GM12878 (cell line): ENCODE data around the gene KIAA2012. TPM values are rescaled to one million over a fixed set of nuclear protein-coding genes. Genes with fewer than 3 reads are reported as not detected.

Experiments used
- ATAC-seq: fragments of 200-7000 bp; cut with Tn5 transposase; 3 replicates; pipeline ENCODE4 v1.9.1; 2020; ENCODE audit warnings: mild to moderate bottlenecking, moderate library complexity
- BruUV-seq: library from RNA; stranded (reverse); fragments of 400-500 nt; replicated peaks from 2 replicates; lab custom pipeline; 2021; lab: Mats Ljungman, UMichigan
- CTCF ChIA-PET: fragments of 300-600 bp; sonication (Branson Sonifier 250); formaldehyde crosslinking; extraction: SDS; loops from one replicate; lab custom pipeline; 2021; ENCODE audit warnings: inconsistent platforms; lab: Yijun Ruan, JAX
- POLR2A ChIA-PET: fragments of 350-600 bp; formaldehyde crosslinking; extraction: SDS; loops from one replicate; lab custom pipeline; 2021; ENCODE audit warnings: inconsistent platforms; lab: Charles Lee
- RAD21 ChIA-PET: fragments of 300-600 bp; sonication (Branson Sonifier 250); formaldehyde crosslinking; loops from one replicate; lab custom pipeline; 2023; ENCODE audit warnings: antibody characterized with exemption; ENCODE audit not compliant: unreplicated experiment; lab: Charles Lee
- SMC1A ChIA-PET: fragments of 300-600 bp; sonication (Branson Sonifier 250); formaldehyde crosslinking; loops from one replicate; lab custom pipeline; 2023; ENCODE audit not compliant: unreplicated experiment, uncharacterized antibody; lab: Charles Lee
- DNase-seq: peaks from one replicate; pipeline ENCODE4 v3.0.0-alpha.2; 2011; ENCODE audit warnings: low read depth, low spot score
- FAIRE-seq: peaks from 3 replicates; lab custom pipeline; 2011; peaks lifted over from hg19 to GRCh38; lab: Jason Lieb, UNC
- H2AFZ ChIP-seq: 2 replicates; pipeline ENCODE4 v1.6.0; 2011; ENCODE audit warnings: low read depth, low read length, control low read depth; ENCODE audit not compliant: control insufficient read depth
- H3K27ac ChIP-seq: 2 replicates; pipeline ENCODE4 v1.5.1; 2011; ENCODE audit warnings: control low read depth; ENCODE audit not compliant: control insufficient read depth, insufficient read depth
- H3K27me3 ChIP-seq, 2 experiments: replicated peaks in 1 of 2; 2 replicates each; pipeline versions ENCODE4 v1.6.0 to v1.6.1; 2011; ENCODE audit warnings: low read length in 1 of 2; ENCODE audit not compliant: control insufficient read depth in 2 of 2, insufficient read depth in 2 of 2
- H3K36me3 ChIP-seq, 2 experiments: 2 replicates each; pipeline ENCODE4 v1.5.1; 2011; ENCODE audit warnings: low read length in 1 of 2; ENCODE audit not compliant: control insufficient read depth in 2 of 2, insufficient read depth in 2 of 2
- H3K4me1 ChIP-seq: 2 replicates; pipeline ENCODE4 v1.6.1; 2011; ENCODE audit warnings: mild to moderate bottlenecking, low read length, moderate library complexity, mixed read lengths; ENCODE audit not compliant: control insufficient read depth, insufficient read depth
- H3K4me2 ChIP-seq: 2 replicates; pipeline ENCODE4 v1.6.0; 2011; ENCODE audit warnings: control low read depth; ENCODE audit not compliant: control insufficient read depth, insufficient read depth
- H3K4me3 ChIP-seq: fragments of 200-600 bp; sonication (generic); 2 replicates; pipeline ENCODE4 v1.5.1; 2016
- H3K79me2 ChIP-seq: 2 replicates; pipeline ENCODE4 v1.6.0; 2011; ENCODE audit warnings: low read length; ENCODE audit not compliant: control insufficient read depth, insufficient read depth
- H3K9ac ChIP-seq: 2 replicates; pipeline ENCODE4 v1.8.0; 2011; ENCODE audit warnings: low read length, control low read depth, mixed read lengths; ENCODE audit not compliant: control insufficient read depth, insufficient read depth
- H3K9me3 ChIP-seq: replicated peaks from 3 replicates; pipeline ENCODE4 v1.5.1; 2011; ENCODE audit warnings: mild to moderate bottlenecking, low read length; ENCODE audit not compliant: control insufficient read depth, insufficient read depth
- H4K20me1 ChIP-seq: 2 replicates; pipeline ENCODE4 v1.6.0; 2011; ENCODE audit not compliant: control insufficient read depth, insufficient read depth
- ESRRA ChIP-seq: IDR thresholded peaks from 2 replicates; pipeline ENCODE4 v1.6.1; 2012; ENCODE audit warnings: mild to moderate bottlenecking, low read length, improper control_type of control experiment
- FOXK2 ChIP-seq: fragments of 450-650 bp; IDR thresholded peaks from 2 replicates; pipeline ENCODE4 v1.6.1; 2017; ENCODE audit warnings: mild to moderate bottlenecking, moderate library complexity
- JUNB ChIP-seq: IDR thresholded peaks from 2 replicates; pipeline ENCODE4 v1.6.1; 2016; ENCODE audit warnings: antibody characterized with exemption, mild to moderate bottlenecking
- ZNF592 ChIP-seq: fragments of 450-650 bp; IDR thresholded peaks from 2 replicates; pipeline ENCODE4 v1.6.1; 2017; ENCODE audit warnings: mild to moderate bottlenecking, moderate library complexity
- ZNF687 ChIP-seq: fragments of 450-650 bp; IDR thresholded peaks from 2 replicates; pipeline ENCODE4 v1.6.1; 2017; ENCODE audit warnings: mild to moderate bottlenecking, moderate library complexity
- WGBS: methylation state at CpG from one replicate; pipeline ENCODE4 v1.1.6; 2016; ENCODE audit warnings: low lambda C conversion rate; ENCODE audit not compliant: insufficient replicate concordance, insufficient coverage; ENCODE audit errors: missing lambda C conversion rate; 5-methylcytosine and 5-hydroxymethylcytosine counted together
- in situ Hi-C: fragments of 300-500 bp; cut with MboI; formaldehyde crosslinking; loops from 9 replicates; pipeline ENCODE4 v1.14.3; 2018; ENCODE audit warnings: mixed read lengths
- intact Hi-C: fragments of 100-400 bp; cut with micrococcal nuclease; formaldehyde crosslinking; loops from one replicate; pipeline ENCODE4 v1.14.2; 2022; ENCODE audit not compliant: unreplicated experiment
- polyA plus RNA-seq, 11 experiments: library from polyadenylated mRNA; depleted of rRNA in 4 of 11; unstranded in 6 of 11; stranded (reverse) in 5 of 11; fragments of >200 nt; fragmentation: Nextera tagmentation in 4 of 11; fragmentation: Illumina TruSeq in 1 of 11; extraction: Ambion mirVana in 4 of 11; extraction: Trizol in 1 of 11; gene quantifications; 1 replicate in 1 of 11; 2 replicates in 10 of 11; pipeline versions ENCODE4 v1.2.1 to v1.2.3, GENCODE V29; 2011 to 2016; ENCODE audit warnings: inconsistent platforms in 2 of 11, missing spikeins in 2 of 11, low read depth in 1 of 11
- total RNA-seq, 4 experiments: library from RNA; depleted of rRNA in 3 of 4; stranded (reverse); fragments of >200 nt in 3 of 4; fragmentation: Illumina TruSeq in 1 of 4; extraction: Trizol in 1 of 4; gene quantifications; 2 replicates each; pipeline versions ENCODE4 v1.2.1 to v1.2.3, GENCODE V29; 2013 to 2021
- TF ChIP-seq, protein P1 (sequence below): fragments of 150-350 bp; IDR thresholded peaks from 2 replicates; pipeline ENCODE4 v1.6.1; 2014; ENCODE audit warnings: mild to moderate bottlenecking, low read depth, low read length
- TF ChIP-seq, protein P2 (sequence below): fragments of 450-650 bp; formaldehyde crosslinking; IDR thresholded peaks from 2 replicates; pipeline ENCODE4 v1.4.0; 2020; ENCODE audit warnings: mild to moderate bottlenecking, moderate library complexity

KIAA2012 gene
- total and polyA plus RNA-seq, 10 of the 15 experiments (the other 5 are each of a cell fraction or from before 2014, with no cell fraction given) = 0.03 TPM; not detected in 9

DNA sequence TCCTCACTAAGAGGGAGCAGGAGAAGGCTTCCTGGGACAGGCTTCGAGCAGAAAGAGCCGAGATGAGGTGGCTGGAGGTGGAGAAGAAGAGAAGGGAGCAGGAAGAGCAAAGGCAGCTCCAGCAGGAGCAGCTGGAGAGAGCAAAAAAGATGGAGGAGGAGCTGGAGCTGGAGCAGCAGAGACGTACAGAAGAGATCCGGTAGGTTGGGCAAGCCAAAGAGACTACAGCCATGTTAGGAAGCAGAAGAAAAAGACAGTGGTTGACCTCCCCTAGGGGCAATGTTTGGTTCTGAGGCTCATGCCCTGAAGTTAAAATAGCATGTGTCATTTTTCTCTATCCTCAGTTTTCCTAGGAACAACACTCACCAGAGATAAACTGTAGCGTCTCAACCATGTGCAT lies 120.2 kb downstream of the KIAA2012 start:
- in situ Hi-C loops = no loop called here
- ChIA-PET RAD21 (no interaction called here), SMC1A (interaction anchor here (0.9 kb wide), 1 partner anchor 557 kb away, joined by 3 read pairs; no protein-coding TSS in a partner anchor), CTCF (no interaction called here), POLR2A (no interaction called here)
- no peak overlapping the region for H3K4me2 ChIP-seq
- no peak overlapping the region for H2AFZ ChIP-seq
- H3K79me2 ChIP-seq = no peaks in the 10 kb centered on the region
- no peak for FAIRE-seq
- whole genome bisulfite sequencing = 31% methylated on average over 5 of the region's 5 CpGs
- H4K20me1 ChIP-seq = no peaks in the 10 kb centered on the region
- H3K9me3 ChIP-seq = no peaks in the 10 kb centered on the region
- H3K27me3 ChIP-seq = no peaks in the 10 kb centered on the region; a peak in 1 of 4 replicates
- no TSS peak for BruUV-seq
- no peak for ATAC-seq
- H3K4me1 ChIP-seq = no peaks in the 10 kb centered on the region
- no peak overlapping the region for H3K9ac ChIP-seq
- no peaks in the 10 kb centered on the region for H3K36me3 ChIP-seq
- no peak overlapping the region for H3K27ac ChIP-seq
- H3K4me3 ChIP-seq = no peak overlapping the region
- DNase-seq = no peak
- intact Hi-C loops = no loop called here
- TF ChIP-seq, protein P1, sequence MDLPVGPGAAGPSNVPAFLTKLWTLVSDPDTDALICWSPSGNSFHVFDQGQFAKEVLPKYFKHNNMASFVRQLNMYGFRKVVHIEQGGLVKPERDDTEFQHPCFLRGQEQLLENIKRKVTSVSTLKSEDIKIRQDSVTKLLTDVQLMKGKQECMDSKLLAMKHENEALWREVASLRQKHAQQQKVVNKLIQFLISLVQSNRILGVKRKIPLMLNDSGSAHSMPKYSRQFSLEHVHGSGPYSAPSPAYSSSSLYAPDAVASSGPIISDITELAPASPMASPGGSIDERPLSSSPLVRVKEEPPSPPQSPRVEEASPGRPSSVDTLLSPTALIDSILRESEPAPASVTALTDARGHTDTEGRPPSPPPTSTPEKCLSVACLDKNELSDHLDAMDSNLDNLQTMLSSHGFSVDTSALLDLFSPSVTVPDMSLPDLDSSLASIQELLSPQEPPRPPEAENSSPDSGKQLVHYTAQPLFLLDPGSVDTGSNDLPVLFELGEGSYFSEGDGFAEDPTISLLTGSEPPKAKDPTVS = no peak
- TF ChIP-seq FOXK2 (no peak), JUNB (no peak), ZNF592 (no peak), ESRRA (no peak), ZNF687 (no peak)
- TF ChIP-seq, protein P2, sequence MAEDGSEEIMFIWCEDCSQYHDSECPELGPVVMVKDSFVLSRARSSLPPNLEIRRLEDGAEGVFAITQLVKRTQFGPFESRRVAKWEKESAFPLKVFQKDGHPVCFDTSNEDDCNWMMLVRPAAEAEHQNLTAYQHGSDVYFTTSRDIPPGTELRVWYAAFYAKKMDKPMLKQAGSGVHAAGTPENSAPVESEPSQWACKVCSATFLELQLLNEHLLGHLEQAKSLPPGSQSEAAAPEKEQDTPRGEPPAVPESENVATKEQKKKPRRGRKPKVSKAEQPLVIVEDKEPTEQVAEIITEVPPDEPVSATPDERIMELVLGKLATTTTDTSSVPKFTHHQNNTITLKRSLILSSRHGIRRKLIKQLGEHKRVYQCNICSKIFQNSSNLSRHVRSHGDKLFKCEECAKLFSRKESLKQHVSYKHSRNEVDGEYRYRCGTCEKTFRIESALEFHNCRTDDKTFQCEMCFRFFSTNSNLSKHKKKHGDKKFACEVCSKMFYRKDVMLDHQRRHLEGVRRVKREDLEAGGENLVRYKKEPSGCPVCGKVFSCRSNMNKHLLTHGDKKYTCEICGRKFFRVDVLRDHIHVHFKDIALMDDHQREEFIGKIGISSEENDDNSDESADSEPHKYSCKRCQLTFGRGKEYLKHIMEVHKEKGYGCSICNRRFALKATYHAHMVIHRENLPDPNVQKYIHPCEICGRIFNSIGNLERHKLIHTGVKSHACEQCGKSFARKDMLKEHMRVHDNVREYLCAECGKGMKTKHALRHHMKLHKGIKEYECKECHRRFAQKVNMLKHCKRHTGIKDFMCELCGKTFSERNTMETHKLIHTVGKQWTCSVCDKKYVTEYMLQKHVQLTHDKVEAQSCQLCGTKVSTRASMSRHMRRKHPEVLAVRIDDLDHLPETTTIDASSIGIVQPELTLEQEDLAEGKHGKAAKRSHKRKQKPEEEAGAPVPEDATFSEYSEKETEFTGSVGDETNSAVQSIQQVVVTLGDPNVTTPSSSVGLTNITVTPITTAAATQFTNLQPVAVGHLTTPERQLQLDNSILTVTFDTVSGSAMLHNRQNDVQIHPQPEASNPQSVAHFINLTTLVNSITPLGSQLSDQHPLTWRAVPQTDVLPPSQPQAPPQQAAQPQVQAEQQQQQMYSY (CRISPR knock-in tag) = no peak
